NCI-H748 (cell line): ENCODE measurements around the gene PTPRE.

ENCODE experiments used
- DNase-seq: peaks from one replicate; lab custom pipeline; 2025; ENCODE audit not compliant: unreplicated experiment; lab: John Stamatoyannopoulos, UW

The PTPRE gene

DNA sequence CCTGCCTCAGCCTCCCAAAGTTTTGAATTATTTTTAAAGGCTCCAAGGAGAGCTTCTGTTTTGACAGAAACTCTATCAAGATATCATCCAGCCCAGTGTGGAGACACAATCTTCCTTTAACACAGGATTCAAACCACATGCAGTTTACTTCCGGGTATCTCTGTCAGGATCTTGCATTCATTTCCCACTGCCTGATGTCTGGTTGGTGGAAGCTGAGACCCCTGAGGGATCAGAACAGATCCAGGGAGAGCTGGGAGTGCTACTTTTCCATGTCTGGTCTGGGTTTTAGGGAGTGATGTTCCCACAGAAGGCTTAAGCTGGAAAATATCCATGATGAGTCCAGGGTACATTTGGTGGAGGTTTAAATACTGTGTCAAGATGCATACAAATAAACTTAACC is 16.7 kb downstream of the PTPRE start:
- DNase-seq = no peak

DNA sequence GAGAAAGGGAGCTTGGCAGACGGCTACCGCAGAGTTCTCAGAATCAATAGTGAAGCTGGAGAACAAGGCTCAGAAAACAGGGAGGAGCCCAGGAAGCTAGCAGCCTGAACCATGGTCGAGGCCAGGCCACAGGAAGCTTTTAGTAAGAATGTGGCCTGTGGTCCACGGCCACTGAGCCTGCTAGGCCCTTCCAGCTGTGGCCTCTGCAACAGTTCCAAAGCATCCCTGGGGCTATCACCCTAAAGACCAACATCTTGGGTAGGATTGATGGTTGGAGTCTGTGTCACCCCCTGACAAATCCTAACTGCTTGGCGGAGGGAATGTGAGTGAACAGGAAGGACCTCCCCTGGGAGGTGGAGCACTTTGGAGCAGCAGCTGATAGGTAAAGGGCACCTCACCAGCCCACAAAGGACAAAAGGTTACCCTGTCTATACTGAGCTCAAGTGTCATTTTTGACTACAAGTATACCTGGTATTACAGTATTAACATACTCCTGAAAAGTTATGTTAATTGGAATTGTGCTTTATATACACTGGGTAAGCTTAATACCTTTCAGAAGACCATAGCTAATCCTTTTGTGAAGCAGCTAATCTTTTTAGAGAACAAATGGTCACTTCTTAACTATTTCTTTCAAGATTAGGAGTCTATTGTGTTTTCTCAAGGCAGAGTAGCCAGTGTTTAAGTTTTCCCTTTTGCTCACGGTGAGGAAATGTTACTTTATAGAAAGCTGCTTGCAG is 18.7 kb downstream of the PTPRE start:
- no peak for DNase-seq

DNA sequence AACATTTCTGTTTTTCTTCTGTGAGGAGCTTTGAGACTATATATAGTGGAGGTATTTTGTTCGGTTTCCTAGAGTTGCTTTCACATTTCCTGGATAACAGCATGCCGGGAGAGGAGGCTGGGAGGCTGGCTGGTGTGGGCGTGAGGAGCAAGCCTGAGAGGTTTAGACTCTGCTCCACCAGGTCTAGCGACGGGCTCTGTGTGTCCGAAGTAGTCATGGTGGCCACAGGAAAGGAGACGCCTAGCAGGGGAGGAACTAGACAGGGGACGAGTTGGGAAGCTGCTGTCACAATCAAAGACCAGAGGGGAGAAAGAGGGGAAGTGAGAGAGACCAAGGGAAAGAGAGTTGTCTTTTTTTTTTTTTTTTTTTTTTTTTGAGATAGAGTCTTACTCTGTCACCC is 19.6 kb downstream of the PTPRE start:
- DNase-seq = no peak

DNA sequence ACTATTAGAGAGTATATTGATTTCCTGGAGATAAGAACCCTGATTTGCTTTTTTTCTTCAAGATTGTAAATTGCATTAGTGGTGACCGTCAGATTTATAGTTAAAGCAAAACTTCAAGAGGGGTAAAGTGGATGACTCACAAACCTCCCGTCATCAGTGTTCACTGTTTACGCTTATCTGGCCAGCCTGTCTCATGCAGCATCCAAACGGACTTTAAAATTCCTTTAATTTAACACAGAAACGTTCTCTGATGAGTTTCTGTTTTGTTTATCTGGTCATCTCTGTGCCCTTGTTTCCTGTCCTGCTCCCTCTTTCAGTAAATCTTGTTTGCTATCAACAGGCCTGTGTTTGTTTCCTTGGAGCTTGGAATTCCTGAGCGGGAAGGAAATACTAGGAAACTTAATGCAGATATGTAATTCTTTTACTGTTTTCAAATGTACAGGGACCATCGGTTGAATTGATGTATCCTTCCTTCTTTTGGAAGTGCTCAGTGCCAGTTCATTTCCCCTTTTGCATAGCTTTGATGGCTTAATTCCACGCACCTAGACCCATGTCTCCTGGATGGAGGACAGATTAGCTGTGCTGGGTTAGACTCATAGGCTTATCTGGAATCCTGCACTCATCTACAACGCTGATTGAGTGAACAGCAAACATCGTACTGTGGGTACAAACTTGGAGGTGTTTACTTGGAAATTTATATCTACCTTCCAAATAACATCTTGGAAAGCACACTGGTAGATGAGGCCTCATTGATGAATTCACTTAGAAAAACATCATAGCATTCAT is 21.3 kb downstream of the PTPRE start:
- peak; percentile 23 for DNase-seq

DNA sequence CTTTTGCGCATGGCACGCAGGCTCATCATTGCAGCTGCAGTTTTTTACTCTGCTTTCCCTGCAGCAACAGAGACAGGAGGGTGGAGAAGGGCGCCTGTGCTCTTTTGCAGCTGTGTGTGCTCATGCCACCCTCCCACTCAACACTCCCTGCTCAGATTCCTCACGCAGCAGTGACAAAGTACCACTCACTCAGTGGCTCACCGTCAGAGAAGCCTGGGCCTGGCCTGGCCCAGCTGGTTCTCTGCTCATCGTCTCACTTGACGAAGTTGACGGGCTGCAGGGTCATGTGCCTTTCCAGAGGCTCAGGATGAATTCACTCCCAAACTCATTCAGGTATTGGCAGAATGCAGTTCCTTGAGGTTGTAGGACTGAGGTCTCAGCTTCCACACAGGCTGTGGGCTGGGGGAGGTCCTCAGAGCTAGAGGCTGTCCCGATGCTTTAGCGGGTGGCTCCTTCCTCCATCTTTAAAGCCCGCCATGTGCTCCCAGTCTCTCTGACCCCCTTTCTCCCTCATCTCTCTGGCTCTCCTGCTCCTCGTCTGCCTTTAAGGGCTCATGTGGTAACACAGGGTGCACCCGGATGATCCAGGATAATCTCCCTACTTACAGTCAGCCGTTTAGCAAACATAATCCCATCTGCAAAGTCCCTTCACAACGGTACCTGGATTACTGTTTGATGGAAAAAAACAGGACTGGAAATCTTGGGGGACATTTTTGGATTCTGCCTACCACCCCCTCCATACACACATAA is 25.8 kb downstream of the PTPRE start:
- no peak for DNase-seq

DNA sequence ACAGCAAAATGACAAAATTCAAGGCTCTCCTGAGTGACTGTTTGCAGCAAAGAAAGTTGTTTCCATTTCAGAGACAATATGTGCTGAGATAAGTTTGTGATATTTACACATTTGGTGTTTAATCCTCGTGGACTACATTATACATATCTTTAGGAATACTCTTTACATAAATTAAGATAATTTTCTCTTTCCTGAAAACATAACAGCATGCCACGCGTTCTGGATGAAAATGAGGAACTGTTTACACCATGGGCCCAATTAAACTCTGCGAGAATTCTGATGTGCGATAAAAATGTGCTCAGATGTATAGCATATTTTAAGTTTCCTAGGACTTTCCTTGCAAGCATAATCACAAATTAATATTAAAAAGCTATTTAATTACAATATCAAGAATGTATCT is 26.4 kb downstream of the PTPRE start:
- no peak for DNase-seq

DNA sequence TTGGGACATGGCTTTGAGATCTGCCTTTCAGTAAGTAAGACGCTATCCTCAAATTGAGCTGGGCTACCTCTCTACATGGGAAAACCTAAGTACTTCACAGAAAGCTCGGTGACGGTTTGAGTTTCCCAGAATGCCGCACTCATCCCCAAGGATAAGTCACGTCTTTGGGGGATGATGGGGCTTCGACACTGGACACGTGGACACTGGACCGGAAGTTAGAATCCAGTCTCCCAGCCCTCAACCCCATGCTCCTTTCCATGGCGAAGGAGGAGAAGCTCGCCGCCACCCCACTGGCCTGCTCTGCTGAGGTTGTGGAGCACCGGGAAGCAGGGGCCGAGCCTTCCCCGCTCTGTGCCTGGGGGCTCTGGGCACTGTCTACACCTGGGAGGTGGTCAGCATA is 27.5 kb downstream of the PTPRE start:
- no peak for DNase-seq

DNA sequence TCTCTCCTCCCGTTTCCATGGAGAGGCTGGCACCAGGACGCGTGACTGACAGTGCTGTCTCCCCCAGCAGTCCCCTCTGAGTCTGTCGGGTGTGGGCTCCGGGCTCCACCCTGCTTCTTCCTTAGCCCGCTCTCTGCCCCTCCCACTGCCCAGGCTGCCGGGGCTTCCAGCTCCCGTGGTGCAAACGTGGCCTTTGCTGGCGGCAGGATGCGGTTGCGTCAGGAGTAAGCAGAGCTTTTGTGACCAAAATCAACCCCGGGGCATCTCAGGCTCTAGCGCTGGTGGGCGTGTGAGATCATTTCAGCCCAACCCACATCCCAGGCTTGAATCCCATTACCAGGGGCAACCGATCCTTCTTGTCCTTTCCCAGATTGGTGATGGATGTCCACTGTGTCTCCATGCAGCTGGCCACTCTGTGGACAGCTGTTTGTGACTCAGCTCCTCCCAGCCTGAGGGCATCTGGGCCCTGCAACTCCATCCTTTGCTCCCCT is 28.2 kb downstream of the PTPRE start:
- peak; percentile 87 for DNase-seq

DNA sequence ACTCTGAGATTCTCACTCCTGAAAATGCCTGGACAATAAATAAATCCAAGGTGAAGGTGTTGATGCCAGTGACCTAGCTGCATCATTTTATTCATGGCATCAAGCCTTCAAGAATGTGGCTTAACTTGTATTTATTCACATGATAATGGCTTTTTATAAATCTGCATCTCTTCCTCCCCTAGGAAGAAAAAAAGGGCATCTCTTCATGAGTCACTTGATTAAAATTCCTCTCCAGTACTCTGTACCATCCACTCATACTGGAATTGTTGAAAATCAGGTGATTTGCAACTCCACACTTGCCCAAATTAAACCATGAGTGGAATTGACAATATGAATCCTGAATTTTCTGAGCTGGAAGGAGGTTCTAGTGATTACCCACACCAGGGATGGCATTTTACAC is 30.2 kb downstream of the PTPRE start:
- DNase-seq = no peak

DNA sequence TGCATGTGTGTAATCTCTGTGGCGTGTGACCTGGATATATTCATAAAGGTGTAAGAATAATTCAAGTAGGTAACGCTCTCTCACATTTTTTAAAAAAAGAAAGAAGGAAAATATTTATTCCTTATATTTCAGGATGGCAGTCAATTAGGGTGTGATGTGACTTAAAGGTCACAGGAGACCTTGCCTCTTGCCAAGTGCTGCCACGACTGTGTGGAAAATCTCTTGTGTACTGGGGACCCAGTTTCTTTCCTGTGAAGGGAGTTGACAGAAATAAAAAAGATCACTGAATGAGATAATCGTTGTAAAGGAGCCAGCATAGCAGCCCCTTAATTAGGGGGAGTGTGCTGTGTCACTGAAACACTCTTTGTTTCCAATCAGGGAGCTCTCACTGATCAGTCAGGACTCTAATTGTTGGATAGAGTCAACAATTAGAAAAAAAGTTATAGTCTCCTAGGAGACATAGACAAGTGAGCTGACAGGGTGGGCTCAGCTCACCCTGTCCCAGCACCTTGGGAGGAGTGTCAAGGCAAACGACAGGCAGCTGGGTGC is 31.1 kb downstream of the PTPRE start:
- DNase-seq = peak; percentile 56

DNA sequence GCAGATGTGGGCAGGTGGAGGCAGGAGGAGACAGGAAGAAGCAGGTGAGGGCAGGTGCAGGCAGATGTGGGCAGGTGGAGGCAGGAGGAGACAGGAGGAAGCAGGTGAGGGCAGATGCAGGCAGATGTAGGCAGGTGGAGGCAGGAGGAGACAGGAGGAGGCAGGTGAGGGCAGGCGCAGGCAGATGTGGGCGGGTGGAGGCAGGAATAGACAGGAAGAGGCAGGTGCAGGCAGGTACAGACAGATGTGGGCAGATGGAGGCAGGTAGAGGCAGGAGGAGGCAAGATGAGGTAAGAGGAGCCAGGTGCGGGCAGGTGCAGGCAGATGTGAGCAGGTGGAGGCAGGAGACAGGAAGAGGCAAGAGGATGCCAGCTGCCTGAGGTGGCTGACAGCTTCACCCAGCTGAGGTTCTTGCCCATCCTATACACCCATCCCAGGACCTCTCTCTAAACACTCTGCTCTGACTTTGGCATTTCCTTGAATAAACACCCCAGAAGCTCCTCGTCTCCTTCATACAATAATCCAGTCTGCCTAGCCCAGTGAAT is 33.0 kb downstream of the PTPRE start:
- DNase-seq = peak; percentile 60

DNA sequence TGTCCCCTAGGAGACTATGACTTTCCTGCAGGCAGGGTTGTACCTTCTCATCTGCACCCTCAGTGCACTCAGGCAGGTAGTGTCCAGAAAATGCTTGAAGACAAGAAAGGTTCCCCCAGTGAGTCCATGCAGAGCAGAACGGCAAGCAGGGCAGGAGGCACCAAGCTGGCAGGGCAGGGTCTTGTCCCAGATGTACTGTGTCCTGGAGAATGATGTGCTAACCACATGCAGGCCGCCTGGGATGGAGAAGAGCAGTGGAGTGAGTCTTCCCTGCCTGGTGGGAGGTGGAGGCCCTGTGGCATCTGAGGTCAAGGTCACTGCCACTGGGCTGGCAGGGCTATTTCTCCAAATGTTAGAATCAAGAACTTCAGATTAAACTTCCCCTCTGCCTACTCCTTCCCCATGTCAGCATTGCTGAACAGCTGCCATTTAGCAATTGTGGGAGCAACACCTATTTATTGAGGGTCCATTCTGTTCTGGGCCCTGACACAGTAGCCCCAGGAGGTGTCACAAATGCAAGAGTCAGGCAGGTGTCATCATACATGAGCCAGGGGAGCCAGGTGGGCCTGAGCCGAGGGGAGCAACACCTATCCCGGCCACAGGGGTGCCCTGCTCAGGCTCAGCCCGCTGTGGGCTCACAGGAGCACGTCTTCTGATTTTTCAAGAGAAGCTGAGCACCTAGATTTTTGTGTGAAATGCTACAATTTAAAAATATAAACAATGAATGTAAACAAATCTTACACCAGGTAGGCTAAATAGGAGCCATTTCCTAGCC is 34.1 kb downstream of the PTPRE start:
- DNase-seq = no peak

DNA sequence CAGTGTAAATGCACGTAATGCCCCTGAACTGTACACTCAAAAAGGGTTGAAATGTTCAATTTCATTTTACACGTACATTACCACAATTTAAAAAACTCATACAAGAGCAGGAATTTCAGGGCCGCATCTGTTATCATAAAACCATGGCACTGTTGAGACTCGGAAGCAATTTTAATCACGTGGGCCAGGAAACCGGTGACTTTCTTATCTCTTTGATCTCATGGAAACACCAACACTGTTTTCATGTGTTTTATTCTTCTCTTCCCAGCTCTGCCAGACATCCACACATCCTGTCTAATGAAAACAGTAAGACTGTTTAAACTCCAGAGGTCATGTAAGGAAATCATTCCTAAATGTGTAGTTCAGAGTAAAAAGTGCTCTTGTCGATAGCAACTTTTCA is 35.9 kb downstream of the PTPRE start:
- no peak for DNase-seq

DNA sequence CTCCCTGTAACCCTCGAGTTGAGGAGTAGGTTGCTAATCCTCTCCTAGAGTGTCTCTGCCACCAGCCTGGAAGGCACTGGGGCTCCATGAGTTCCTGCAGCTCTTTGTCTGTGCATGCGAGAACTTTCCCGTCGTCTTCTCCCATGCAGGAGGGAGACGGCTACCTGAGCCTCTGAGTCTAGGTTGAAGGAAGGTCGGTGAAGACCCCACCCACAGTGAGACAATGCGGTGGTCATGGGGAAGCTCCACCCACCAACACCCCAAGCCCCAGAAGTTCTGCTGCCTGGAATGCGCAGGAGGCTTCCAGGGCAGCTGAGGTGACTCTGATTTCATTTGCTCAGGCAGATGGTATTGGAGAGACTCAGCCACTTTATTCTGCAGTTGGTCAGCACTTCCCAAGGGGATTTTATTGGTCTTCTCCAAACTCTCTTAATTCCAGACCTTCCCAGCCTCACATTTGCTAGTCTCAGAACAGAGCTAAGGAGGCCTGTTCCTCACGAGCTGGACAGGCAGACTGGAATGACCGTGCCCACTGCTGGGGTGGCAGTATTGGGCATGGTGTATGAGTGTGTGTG is 36.5 kb downstream of the PTPRE start:
- no peak for DNase-seq

DNA sequence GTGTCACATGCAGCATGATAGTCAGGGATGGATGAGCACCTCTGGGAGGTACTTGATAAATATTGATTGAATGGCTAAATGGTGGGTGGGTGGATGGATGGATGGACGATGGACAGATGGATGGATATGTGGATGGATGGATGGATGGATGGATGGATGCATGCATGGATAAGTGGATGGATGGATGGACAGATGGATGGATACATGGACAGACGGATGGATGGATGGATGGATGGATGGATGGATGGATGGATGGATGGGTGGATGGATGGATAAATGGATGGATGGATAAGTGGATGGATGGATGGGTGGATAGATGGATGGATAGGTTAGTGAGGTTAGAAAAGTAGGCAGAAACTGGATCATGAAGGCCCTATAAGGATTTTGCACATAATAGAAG is 37.4 kb downstream of the PTPRE start:
- DNase-seq = no peak

DNA sequence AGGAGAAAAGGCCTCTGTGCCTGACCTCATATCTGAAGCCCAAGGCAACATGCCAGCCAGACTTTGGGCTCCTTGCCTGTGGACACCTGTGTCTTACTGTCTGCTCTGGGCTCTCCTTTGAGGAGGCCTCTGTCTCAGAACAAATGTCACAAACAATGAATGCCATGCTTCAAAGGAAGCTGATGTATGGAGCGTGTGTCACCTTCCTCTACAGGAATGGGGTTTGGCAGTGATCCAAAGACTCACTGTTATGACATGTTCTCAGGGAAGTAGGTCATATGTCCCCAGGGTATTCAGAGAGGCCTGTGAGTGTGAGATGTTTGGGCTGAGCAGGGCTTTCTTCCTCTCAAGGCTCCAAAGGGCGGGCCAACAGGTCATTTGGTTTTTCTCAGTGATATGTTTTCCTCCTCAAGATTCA is 38.4 kb downstream of the PTPRE start:
- peak; percentile 4 for DNase-seq

DNA sequence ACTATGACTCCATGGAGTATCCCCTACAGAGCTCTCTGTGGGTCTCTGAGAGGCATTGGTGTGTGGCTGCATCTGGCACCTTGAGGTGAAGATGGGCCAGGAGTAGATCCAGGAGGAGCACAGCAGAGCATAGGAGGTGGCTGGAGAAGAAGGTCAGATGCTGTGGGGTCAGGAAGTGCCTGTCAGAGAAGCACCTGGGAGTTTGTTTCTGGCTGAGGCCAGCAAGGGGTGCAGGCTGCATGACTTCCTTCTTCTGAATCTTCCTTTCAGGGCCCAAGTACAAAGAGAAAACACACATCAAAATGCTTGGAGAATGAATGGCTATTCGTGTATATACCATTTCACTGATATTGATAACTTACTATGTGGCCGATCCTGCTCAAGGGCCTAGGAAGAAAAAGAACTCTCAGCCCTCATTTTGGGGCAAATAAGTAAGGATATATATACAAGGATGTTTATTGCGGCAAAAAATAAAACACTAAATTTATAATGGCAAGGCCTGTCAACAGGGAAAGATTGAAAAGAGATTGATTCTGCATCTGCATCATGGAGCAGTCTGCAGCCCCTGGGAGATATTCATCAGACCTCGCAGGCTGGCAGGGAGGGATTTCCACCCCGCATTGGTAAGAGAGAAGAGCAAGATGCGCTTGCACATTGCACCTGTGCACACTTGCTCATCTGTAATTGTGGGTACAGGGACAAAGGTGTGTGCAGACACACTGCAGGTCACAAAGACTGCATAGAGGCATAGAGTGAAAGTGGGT is 39.2 kb downstream of the PTPRE start:
- no peak for DNase-seq

DNA sequence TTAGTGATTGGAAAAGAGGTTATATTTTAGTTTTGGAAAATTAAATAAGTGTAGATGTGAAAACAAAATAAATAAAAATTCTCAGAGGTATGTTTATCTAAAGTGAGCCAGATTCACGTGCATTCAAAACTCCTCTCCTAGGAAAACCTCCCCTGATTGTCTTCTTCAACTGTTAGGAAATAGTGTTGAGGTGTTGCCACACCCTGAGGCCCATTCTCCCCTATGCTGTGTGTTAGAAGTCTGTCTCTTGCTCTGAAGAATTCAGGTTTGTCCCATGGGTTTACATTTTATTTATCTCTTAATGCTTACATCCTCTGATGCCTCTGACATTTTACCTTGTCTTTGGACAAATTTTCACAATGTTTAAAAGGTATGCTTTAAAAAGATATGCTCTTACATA is 40.3 kb downstream of the PTPRE start:
- no peak for DNase-seq

DNA sequence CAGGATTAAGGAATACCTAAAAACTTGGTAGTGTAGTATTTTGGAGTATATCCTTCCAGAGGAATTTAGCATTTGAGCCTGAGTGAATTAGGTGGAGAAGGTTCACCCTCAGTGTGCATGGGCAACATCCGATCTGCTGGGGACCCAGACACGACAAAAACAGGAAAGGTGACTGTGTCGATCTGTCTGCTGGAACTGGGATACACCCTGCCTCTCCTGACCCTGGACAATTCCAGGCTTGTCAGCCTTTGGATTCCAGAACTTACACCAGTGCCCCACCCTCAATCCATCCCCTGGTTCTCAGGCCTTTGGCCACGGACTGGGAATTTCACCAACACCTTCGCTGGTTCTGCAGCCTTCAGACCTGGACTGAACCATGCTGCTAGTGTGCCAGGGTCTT is 41.9 kb downstream of the PTPRE start:
- DNase-seq = no peak
